PC-9 (cell line): Measurements from ENCODE around the gene HACD2.

Experiments used
- CTCF ChIP-seq: fragments of 200-600 bp; sonication (generic); conservative IDR thresholded peaks from 2 replicates; pipeline ENCODE4 v1.6.1; 2017; ENCODE audit warnings: mixed run types, antibody characterized with exemption, mild to moderate bottlenecking, moderate library complexity
- EZH2 ChIP-seq: fragments of 200-600 bp; sonication (generic); IDR thresholded peaks from 2 replicates; pipeline ENCODE4 v1.8.0; 2017; ENCODE audit warnings: antibody characterized with exemption, low read depth

GRCh38 chr3:123543950-123544349, 40.9 kb downstream of the HACD2 start:
- TF ChIP-seq EZH2 (no peak), CTCF (no peak)
